ENCODE data around the gene SNED1.

Gene SNED1

GRCh38 chr2:241088376-241088775 lies 90.0 kb downstream of the SNED1 start:
- Histone ChIP-seq H4K8ac (ENCODE audit: low read depth, low read length) (no peak overlapping the region), H2BK5ac (ENCODE audit: low read length) (no peak overlapping the region), H3K79me1 (ENCODE audit: low read length) (no peaks in the 10 kb centered on the region), H3K4ac (ENCODE audit: low read depth, low read length) (no peak overlapping the region), H3K56ac (ENCODE audit: low read length) (no peak overlapping the region), H2BK15ac (replicated peaks; ENCODE audit: low read depth) (no peak overlapping the region), H3K23ac (ENCODE audit: low read length) (no peak overlapping the region), H3K27me3 (ENCODE audit: insufficient read depth, low read length, poor library complexity) (no peaks in the 10 kb centered on the region), H3K27ac (ENCODE audit: low read depth, low read length) (no peak overlapping the region), H3K36me3 (ENCODE audit: control insufficient read depth, insufficient read depth, low read length) (peaks cover 5% of the 10 kb centered on the region), H3K4me1 (ENCODE audit: control insufficient read depth, low read depth, low read length) (no peaks in the 10 kb centered on the region), H3K9ac (ENCODE audit: low read length) (no peak overlapping the region), H4K5ac (ENCODE audit: low read length) (no peak overlapping the region), H3K79me2 (ENCODE audit: control insufficient read depth, insufficient read depth, low read length) (no peaks in the 10 kb centered on the region), H2BK120ac (ENCODE audit: low read depth, low read length) (no peak overlapping the region), H3K4me3 (ENCODE audit: low read length) (no peak overlapping the region), H2AK5ac (ENCODE audit: low read length) (no peak overlapping the region), H3K18ac (ENCODE audit: low read length) (no peak overlapping the region), H3K4me2 (ENCODE audit: low read length) (no peak overlapping the region)
- no peak for DNase-seq
- no CpG with 5 or more reads among the region's 8 CpGs for WGBS (ENCODE audit: extremely low coverage, insufficient coverage, low lambda C conversion rate)

DNA sequence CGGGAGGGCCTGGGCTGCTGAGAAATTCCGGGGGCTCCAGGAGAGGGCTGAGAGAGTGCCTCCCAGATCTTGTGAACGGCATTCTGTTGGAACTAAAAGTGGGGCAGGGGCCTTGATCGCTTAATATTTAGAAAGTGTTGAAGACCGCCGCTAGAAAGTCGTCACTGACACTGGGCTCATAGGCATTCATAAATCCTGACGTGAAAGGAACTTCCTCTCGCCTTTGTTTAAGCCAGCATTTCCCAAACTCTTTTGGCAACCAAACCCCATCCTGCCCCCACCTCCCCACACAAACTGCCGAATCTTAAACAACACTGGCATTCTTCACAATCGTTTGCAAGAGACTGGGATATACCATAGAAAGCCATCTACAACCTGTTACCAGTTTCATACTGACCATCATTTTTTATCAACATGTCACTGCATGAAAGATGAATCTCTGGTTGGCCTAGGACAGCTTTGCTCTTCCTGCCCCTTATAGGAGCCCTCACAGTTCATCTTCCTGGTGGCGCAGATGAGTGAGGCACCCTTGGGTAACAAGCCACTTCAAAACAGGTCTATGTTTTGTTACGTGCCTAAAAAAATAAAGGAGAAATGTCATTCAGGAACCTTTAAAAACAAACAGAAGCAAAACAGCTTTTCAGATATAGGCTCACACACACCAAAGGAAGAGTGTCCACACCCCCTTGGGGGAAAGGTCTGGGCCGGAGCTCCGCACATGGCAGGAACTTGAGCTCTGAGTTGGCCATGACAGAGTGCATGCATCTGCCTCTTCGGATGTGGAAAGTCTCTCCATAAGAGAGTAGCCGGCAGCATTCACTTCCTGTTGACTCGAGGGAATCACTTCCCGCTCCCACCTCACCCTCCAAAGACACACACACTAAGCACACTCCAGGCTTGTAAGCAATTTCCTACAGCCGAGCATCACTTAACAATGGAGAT lies 90.6 kb downstream of the SNED1 start:
- H3K23ac ChIP-seq (ENCODE audit: low read length): no peak overlapping the region
- H3K27me3 ChIP-seq (ENCODE audit: insufficient read depth, low read length, poor library complexity): no peaks in the 10 kb centered on the region
- H3K79me2 ChIP-seq (ENCODE audit: control insufficient read depth, insufficient read depth, low read length): no peaks in the 10 kb centered on the region
- H2AK5ac ChIP-seq (ENCODE audit: low read length): no peak overlapping the region
- H3K4me2 ChIP-seq (ENCODE audit: low read length): no peak overlapping the region
- H4K8ac ChIP-seq (ENCODE audit: low read depth, low read length): no peak overlapping the region
- no peak overlapping the region for H3K56ac ChIP-seq (ENCODE audit: low read length)
- no peaks in the 10 kb centered on the region for H3K4me1 ChIP-seq (ENCODE audit: control insufficient read depth, low read depth, low read length)
- no peak overlapping the region for H4K5ac ChIP-seq (ENCODE audit: low read length)
- no peak for DNase-seq
- H3K4ac ChIP-seq (ENCODE audit: low read depth, low read length): no peak overlapping the region
- no peak overlapping the region for H2BK120ac ChIP-seq (ENCODE audit: low read depth, low read length)
- no peak overlapping the region for H3K4me3 ChIP-seq (ENCODE audit: low read length)
- WGBS (ENCODE audit: extremely low coverage, insufficient coverage, low lambda C conversion rate): no CpG with 5 or more reads among the region's 20 CpGs
- no peaks in the 10 kb centered on the region for H3K79me1 ChIP-seq (ENCODE audit: low read length)
- no peak overlapping the region for H3K9ac ChIP-seq (ENCODE audit: low read length)
- H3K27ac ChIP-seq (ENCODE audit: low read depth, low read length): no peak overlapping the region
- H2BK15ac ChIP-seq (replicated peaks; ENCODE audit: low read depth): no peak overlapping the region
- no peak overlapping the region for H2BK5ac ChIP-seq (ENCODE audit: low read length)
- H3K36me3 ChIP-seq (ENCODE audit: control insufficient read depth, insufficient read depth, low read length): peaks cover 5% of the 10 kb centered on the region
- no peak overlapping the region for H3K18ac ChIP-seq (ENCODE audit: low read length)

GRCh38 chr2:241091201-241091600 lies 92.8 kb downstream of the SNED1 start:
- H3K79me1 ChIP-seq (ENCODE audit: low read length): peaks cover 4% of the 10 kb centered on the region
- no peak overlapping the region for H3K56ac ChIP-seq (ENCODE audit: low read length)
- H3K18ac ChIP-seq (ENCODE audit: low read length): no peak overlapping the region
- H2BK5ac ChIP-seq (ENCODE audit: low read length): no peak overlapping the region
- H3K27ac ChIP-seq (ENCODE audit: low read depth, low read length): no peak overlapping the region
- H3K4me3 ChIP-seq (ENCODE audit: low read length): no peak overlapping the region
- H3K23ac ChIP-seq (ENCODE audit: low read length): no peak overlapping the region
- no peaks in the 10 kb centered on the region for H3K79me2 ChIP-seq (ENCODE audit: control insufficient read depth, insufficient read depth, low read length)
- no peak overlapping the region for H2BK15ac ChIP-seq (replicated peaks; ENCODE audit: low read depth)
- no peaks in the 10 kb centered on the region for H3K4me1 ChIP-seq (ENCODE audit: control insufficient read depth, low read depth, low read length)
- H3K4me2 ChIP-seq (ENCODE audit: low read length): no peak overlapping the region
- WGBS (ENCODE audit: extremely low coverage, insufficient coverage, low lambda C conversion rate): no CpG with 5 or more reads among the region's 10 CpGs
- no peak overlapping the region for H2AK5ac ChIP-seq (ENCODE audit: low read length)
- no peak overlapping the region for H4K5ac ChIP-seq (ENCODE audit: low read length)
- DNase-seq: no peak
- H3K9ac ChIP-seq (ENCODE audit: low read length): no peak overlapping the region
- no peak overlapping the region for H2BK120ac ChIP-seq (ENCODE audit: low read depth, low read length)
- H3K27me3 ChIP-seq (ENCODE audit: insufficient read depth, low read length, poor library complexity): no peaks in the 10 kb centered on the region
- no peak overlapping the region for H4K8ac ChIP-seq (ENCODE audit: low read depth, low read length)
- H3K36me3 ChIP-seq (ENCODE audit: control insufficient read depth, insufficient read depth, low read length): peaks cover 9% of the 10 kb centered on the region
- H3K4ac ChIP-seq (ENCODE audit: low read depth, low read length): no peak overlapping the region

- DNase-seq: no peak
- no peak overlapping the region for H2BK5ac ChIP-seq (ENCODE audit: low read length)
- H3K23ac ChIP-seq (ENCODE audit: low read length): no peak overlapping the region
- H2BK120ac ChIP-seq (ENCODE audit: low read depth, low read length): no peak overlapping the region
- no peak overlapping the region for H3K9ac ChIP-seq (ENCODE audit: low read length)
- no peak overlapping the region for H4K8ac ChIP-seq (ENCODE audit: low read depth, low read length)
- H3K27me3 ChIP-seq (ENCODE audit: insufficient read depth, low read length, poor library complexity): no peaks in the 10 kb centered on the region
- H3K4me3 ChIP-seq (ENCODE audit: low read length): no peak overlapping the region
- H2AK5ac ChIP-seq (ENCODE audit: low read length): no peak overlapping the region
- H3K4ac ChIP-seq (ENCODE audit: low read depth, low read length): no peak overlapping the region
- H3K4me2 ChIP-seq (ENCODE audit: low read length): no peak overlapping the region
- no peak overlapping the region for H3K56ac ChIP-seq (ENCODE audit: low read length)
- peaks cover 10% of the 10 kb centered on the region for H3K36me3 ChIP-seq (ENCODE audit: control insufficient read depth, insufficient read depth, low read length)
- H3K18ac ChIP-seq (ENCODE audit: low read length): no peak overlapping the region
- H3K79me1 ChIP-seq (ENCODE audit: low read length): peaks cover 4% of the 10 kb centered on the region
- H3K27ac ChIP-seq (ENCODE audit: low read depth, low read length): no peak overlapping the region
- H3K79me2 ChIP-seq (ENCODE audit: control insufficient read depth, insufficient read depth, low read length): no peaks in the 10 kb centered on the region
- WGBS (ENCODE audit: extremely low coverage, insufficient coverage, low lambda C conversion rate): no CpG with 5 or more reads among the region's 22 CpGs
- H2BK15ac ChIP-seq (replicated peaks; ENCODE audit: low read depth): no peak overlapping the region
- H4K5ac ChIP-seq (ENCODE audit: low read length): no peak overlapping the region
- H3K4me1 ChIP-seq (ENCODE audit: control insufficient read depth, low read depth, low read length): no peaks in the 10 kb centered on the region
Measured at GRCh38 chr2:241091734-241092445, 93.5 kb downstream of the SNED1 start.

DNA sequence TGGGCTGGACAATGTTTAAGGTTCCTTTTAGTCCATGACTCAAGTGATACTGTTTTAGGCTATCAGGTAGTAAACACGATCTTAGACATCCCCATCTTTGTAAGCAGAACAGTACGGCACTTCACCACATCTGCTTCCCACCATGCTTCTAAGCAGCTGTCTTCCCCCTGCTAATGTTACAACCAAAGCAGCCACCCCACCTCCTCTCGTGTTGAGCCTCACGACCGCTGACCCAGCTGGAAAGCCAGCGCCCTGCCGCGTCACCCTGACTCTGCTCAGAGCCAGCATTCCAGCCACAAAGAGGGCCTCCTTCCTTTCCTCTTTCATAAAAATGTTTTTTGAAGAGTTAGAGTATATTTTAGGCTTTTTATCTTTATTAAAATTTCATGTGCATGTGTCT lies 94.3 kb downstream of the SNED1 start:
- Histone ChIP-seq H3K4ac (ENCODE audit: low read depth, low read length) (no peak overlapping the region), H3K27me3 (ENCODE audit: insufficient read depth, low read length, poor library complexity) (no peaks in the 10 kb centered on the region), H4K8ac (ENCODE audit: low read depth, low read length) (no peak overlapping the region), H3K4me1 (ENCODE audit: control insufficient read depth, low read depth, low read length) (no peaks in the 10 kb centered on the region), H2BK120ac (ENCODE audit: low read depth, low read length) (no peak overlapping the region), H3K23ac (ENCODE audit: low read length) (no peak overlapping the region), H3K4me3 (ENCODE audit: low read length) (no peak overlapping the region), H2AK5ac (ENCODE audit: low read length) (no peak overlapping the region), H3K36me3 (ENCODE audit: control insufficient read depth, insufficient read depth, low read length) (peaks cover 10% of the 10 kb centered on the region), H3K79me2 (ENCODE audit: control insufficient read depth, insufficient read depth, low read length) (no peaks in the 10 kb centered on the region), H3K27ac (ENCODE audit: low read depth, low read length) (no peak overlapping the region), H4K5ac (ENCODE audit: low read length) (no peak overlapping the region), H3K4me2 (ENCODE audit: low read length) (no peak overlapping the region), H3K9ac (ENCODE audit: low read length) (no peak overlapping the region), H2BK15ac (replicated peaks; ENCODE audit: low read depth) (no peak overlapping the region), H3K79me1 (ENCODE audit: low read length) (peaks cover 8% of the 10 kb centered on the region), H3K56ac (ENCODE audit: low read length) (no peak overlapping the region), H2BK5ac (ENCODE audit: low read length) (no peak overlapping the region), H3K18ac (ENCODE audit: low read length) (no peak overlapping the region)
- no CpG with 5 or more reads among the region's 8 CpGs for WGBS (ENCODE audit: extremely low coverage, insufficient coverage, low lambda C conversion rate)
- DNase-seq: no peak
